ENCODE data around the gene CDH20. TPM values are rescaled to one million over a fixed set of nuclear protein-coding genes. Genes with fewer than 3 reads are reported as not detected.
"Not testable (repeated sequence)": the region's sequence is repeated elsewhere in the genome, so short reads cannot be mapped to it uniquely, and the experiment has no call there.

CDH20 gene
- polyA plus RNA-seq, 10 donors = 0.73 to 1.7 (median 1.2) TPM

DNA sequence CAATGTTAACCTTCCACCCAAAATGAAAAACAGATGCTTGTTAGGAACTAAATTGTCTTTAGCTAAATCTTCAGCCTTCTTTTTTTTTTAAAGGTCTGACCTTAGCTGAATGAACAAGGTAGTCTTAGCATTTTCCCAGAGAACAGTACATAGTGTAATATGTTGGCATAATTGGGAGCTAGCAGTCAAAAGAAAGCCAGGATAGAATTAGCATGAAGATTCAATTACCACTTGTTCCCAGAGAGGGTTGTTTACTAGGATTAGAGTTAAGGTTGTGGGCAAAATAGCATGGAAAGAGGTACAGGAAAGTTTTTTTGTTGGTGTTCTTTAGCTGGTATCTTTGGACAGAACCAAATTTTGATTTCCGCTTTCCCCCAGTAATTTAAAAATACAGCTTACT is 6.9 kb downstream of the CDH20 start:
- DNase-seq = no peak

- no peak for DNase-seq
Measured at GRCh38 chr18:61348230-61348629, 15.0 kb downstream of the CDH20 start.

DNA sequence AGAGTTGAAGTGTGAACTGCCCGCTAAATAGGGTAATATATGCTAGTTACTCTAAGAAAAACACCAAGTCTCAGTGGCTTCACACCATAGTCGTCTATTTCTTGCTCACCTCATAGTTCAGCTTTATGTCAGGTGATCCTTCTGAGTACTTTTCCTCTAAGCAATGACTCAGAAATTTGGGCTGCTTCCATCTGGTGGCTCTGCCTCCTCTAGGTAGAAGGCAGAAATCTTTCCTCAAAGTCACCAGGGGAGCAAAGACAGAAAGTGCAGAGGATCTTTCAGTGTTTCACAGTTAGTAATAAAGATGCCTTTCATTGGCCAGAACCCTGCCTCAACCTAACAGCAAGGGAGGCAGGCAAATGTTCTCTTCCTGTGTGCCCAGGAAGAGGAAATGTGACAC is 17.3 kb downstream of the CDH20 start:
- DNase-seq = no peak

GRCh38 chr18:61352059-61352458 is 18.8 kb downstream of the CDH20 start:
- no peak for DNase-seq

- no peak for DNase-seq
Measured at GRCh38 chr18:61352611-61353010, 19.4 kb downstream of the CDH20 start.

GRCh38 chr18:61360404-61361383 is 27.5 kb downstream of the CDH20 start:
- peak in 1 of 3 donors; percentile 4 for DNase-seq

- DNase-seq = no peak
Measured at GRCh38 chr18:61362511-61362910, 29.3 kb downstream of the CDH20 start.

GRCh38 chr18:61364953-61365352 is 31.7 kb downstream of the CDH20 start:
- peak in 2 of 3 donors; percentile 0 to 5 for DNase-seq

DNA sequence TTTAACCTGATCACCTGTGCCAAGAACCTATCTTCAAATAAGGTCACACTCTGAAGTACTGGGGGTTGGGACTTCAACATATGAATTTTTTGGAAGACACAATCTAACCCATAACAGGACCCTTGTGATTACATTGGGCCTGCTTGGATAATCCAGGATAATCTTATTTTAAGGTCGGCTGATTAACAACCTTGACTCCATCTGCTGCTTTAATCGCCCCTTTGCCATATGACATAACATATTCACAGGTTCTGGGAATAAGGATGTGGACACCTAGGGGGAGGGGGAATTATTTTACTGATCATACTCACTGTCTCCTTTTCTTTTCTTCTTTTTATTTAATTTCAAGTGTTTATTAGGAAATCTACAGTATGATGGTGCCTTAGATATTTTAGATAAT is 34.8 kb downstream of the CDH20 start:
- no peak for DNase-seq

- not testable (repeated sequence) for DNase-seq
Measured at GRCh38 chr18:61369671-61370070, 36.4 kb downstream of the CDH20 start.

DNA sequence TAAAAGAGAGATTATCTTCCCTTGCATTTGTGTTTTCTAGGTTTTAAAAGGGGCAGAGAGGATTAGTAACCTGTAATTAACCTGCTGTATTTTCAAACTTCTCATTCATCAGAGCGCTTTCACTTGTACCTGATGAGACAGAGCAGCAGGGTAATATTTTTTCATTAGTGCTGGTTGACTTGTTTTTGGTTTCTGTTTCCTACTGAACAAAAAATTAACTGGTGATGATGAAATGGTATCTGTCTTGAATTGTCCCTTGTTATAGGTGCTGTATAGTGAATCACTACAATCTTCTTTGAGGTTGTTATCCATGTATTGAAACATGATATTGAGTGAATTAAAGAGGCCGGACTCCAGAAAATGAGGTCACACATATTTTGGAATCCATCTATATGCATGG is 37.9 kb downstream of the CDH20 start:
- DNase-seq = no peak

- DNase-seq = no peak
Measured at GRCh38 chr18:61379827-61380226, 46.6 kb downstream of the CDH20 start.

DNA sequence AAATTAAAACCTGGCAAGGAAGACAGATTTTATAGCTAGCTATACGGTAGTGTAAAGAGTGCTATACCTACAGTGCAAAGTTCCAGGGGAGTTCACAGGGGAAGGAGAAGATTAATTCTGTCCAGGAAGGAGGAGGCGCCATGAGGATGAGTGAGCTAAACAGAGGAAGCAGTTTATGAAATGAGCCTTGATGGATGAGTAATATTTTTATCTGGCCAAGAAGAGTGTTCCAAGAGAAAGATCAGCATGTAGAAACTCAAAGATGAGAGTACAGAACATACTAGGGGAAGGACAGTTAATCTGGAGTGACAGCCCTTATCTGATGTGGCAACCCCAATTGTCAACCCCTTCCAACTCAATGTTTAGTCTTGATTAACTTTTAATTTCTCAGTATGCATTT is 54.8 kb downstream of the CDH20 start:
- no peak for DNase-seq

DNA sequence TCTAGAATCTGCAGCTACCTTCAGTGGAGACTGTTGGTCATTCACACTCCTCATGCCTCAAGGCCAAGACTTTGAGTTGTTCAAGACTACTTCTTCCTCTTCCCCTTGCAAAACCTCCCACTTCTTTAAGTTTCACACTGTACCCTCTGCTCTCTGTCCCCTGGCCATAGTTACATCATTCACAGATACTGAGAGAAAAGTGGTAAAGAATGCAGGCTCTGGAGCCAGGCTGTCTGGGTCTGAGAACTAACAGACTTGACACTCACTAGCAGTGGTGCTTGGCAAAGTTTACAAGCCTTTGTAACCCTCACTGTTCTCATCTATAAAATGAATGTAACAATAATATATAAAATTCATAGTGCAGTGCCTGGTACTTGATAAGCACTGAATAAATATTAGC is 61.8 kb downstream of the CDH20 start:
- no peak for DNase-seq

DNA sequence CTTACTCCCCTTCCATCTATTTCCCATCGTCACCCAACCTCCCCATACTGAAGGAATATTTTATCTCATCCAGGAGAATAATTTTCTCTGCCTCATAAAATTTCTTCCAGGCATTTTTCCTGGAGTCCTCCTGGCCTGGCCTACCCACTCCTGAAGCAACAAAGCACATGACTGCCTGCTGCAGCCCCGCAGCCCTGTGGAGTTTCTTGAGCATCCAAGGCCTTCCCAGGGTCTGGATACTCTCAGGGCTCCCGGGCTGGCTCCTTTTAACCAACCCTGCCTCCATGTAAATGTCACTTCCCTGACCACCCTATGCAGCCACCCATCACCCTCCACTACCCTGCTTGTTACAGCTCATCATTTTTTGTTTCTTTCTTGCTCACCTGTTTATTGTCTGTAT is 64.0 kb downstream of the CDH20 start:
- DNase-seq = no peak

DNA sequence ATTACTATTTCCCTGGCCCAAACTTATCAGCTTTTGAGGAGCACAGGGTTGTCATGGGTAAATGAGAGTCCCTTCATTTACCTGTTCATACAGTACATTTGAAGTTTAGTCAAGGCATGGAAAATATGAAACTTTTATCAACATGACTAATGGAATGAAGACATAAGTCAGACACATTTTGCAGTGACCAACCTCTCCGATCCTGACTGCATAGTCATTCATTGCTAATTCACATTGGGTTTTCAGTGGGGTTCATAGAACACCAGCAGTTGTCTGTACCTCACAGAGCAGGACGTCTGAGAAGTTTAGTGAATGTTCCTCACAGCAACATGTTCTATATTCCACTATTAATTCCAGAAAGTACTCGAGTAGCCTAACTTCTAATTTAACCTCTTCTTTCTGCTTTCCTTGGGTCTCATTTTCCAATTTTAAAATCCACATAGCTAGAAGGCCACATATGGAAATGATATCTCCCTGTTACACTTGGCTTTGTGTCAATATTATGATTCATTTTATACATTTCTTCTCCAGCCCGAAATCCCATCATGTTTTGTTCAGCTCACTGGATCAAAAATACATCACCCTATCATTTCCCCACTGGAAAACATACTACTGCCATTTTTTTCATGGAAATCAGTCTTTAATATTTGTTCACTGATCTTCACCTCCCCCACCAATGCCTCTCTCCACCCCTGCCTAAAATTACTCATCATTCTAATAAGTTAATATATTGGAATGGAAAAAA is 65.9 kb downstream of the CDH20 start:
- peak; percentile 56 to 85 (median 85) for DNase-seq

DNA sequence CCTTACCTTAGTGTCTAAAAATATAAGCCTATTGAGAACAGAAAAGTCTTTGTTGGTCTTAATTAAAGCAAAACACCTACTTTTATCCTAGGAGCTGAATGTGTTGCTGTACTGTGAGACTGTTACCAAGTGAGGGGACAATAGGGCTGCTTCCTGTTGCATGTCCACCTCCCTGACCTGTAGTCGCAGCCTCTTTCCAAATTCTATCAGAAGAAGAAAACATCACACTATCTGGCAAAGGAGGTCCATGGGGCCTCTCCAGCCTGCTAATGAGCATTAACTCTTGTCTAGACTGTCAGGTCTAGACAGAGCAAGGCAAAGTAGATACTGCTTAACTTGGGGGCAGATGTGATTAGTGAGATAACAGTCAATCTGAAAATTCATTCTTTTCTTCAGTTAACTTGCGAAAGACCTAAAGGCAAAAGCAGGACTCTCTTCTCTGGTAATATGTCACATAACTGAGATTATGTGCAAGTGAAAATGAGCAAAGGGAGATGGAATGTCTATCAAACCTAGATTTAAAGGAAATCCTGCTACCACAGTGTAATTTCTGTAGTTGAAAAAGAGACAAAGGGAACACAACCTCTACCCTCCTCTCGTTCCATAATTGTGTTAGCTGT is 66.9 kb downstream of the CDH20 start:
- DNase-seq = peak in 2 of 3 donors; percentile 18 to 53

DNA sequence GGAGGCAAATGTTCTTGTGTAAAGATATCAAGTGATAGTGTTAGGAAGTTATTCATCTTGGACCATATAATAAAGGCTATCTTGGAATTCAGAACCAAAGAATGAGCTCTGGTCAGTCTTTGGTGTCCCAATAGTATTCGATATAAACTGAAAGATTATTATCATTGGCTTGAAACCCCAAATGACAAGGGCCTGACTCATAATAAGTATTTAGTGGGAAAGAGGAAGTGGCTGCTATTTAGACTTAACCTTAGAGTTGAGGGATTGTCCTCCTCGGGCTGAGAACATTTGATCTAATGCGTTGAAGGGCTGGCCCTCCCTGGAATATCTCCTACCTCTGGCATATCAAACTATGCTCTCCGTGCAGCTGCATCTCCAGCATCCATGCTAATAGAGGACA is 67.5 kb downstream of the CDH20 start:
- peak in 2 of 3 donors; percentile 21 to 55 for DNase-seq

GRCh38 chr18:61402726-61403125 is 69.5 kb downstream of the CDH20 start:
- DNase-seq = peak; percentile 24 to 78 (median 51)

DNA sequence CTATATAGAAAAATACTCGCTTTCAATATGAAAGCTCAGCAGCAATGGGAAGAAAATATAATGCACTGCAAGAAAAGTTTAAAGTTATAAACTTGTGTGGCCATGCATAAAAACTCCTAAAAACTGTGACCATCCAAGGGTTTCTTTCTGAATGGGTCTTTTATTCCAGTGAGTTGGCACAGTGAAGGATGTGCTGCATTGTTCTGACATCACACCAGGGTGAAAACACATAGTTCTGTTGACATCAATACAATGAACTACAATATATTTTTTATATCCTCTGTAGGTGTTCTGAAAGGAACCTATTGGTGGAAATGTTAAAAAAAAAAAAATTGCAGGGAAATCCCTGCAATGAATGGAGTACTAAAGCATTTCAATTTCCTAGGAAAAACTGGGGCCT is 80.2 kb downstream of the CDH20 start:
- no peak for DNase-seq

DNA sequence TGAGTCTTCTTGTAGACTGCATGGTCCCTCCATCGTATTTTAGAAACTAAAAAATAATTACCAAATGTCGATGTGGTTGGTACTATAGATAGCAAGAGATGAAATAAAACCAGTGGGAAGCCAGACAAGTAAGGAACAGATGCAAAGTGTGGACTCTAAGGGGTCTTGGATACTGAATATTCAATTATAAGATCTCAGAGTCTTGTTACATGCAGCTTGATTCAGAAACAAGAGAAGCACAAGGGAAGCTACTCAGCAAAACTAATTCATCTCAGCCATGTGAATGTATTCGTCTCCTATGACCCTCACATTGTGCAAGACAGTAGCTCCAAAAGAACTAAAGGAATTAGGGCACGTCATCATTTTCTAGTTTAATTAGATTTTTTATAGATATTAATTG is 80.9 kb downstream of the CDH20 start:
- no peak for DNase-seq

- no peak for DNase-seq
Measured at GRCh38 chr18:61419763-61420162, 86.5 kb downstream of the CDH20 start.

Data from muscle of back (tissue), 11 donors.